Cerebellar cortex (tissue), 1 donor: ENCODE measurements around the gene SMIM10L2A.
"Not testable (repeated sequence)": the region's sequence is repeated elsewhere in the genome, so short reads cannot be mapped to it uniquely, and the experiment has no call there.

ENCODE experiments used
- DNase-seq: peaks from one replicate; pipeline ENCODE4 v3.0.0-alpha.2; 2015; ENCODE audit warnings: low spot score

Gene SMIM10L2A

GRCh38 chrX:135454816-135455215 lies 33.1 kb downstream of the SMIM10L2A start:
- no peak for DNase-seq

DNA sequence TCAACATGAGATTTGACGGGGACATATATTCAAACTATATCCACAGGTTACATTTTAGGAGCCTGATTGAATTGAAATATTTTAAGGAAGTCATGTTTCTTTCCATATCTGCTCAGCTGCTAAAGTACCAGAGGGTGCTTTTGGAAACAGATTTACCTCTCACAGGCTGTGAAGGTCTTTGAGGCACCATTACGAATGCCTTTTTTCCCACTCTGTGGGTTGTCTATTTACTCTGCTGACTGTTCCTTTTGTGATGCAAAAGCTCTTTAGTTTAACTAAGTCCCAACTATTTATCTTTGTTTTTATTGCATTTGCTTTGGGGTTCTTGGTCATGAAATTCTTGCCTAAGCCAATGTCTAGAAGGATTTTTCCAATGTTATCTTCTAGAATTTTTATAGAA lies 40.0 kb downstream of the SMIM10L2A start:
- DNase-seq: not testable (repeated sequence)

GRCh38 chrX:135463937-135464336 lies 42.2 kb downstream of the SMIM10L2A start:
- peak; percentile 0 for DNase-seq

GRCh38 chrX:135476378-135476777 lies 54.6 kb downstream of the SMIM10L2A start:
- no peak for DNase-seq

DNA sequence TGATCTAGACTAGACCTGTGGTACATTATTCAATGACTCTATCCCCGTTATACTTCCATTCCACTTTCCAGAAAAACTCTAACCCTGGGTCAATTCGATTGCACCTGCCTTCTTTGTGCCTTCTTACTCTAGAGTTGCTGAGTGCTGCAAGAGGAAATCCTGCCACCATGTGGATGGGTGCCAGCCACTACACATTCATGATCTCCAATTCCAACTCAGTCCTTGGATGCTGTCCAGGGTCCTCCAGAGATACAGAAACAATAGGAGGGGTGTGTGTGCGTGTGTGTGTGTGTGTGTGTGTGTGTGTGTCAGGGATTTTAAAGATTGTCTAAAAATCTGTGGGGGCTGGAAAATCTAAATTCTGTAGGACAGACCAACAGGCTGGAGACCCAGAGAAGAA lies 55.8 kb downstream of the SMIM10L2A start:
- peak; percentile 58 for DNase-seq
